Glutamatergic neuron (in vitro differentiated cells): Measurements from ENCODE around the gene INPP4B. TPM values are rescaled to one million over a fixed set of nuclear protein-coding genes. Genes with fewer than 3 reads are reported as not detected.

ENCODE experiments used
- DNase-seq: peaks from one replicate; pipeline ENCODE4 v3.0.0; 2022
- H3K27ac Mint-ChIP-seq: one replicate; pipeline ENCODE4 v1.8.0; 2020; ENCODE audit warnings: mild to moderate bottlenecking, mixed read lengths, inconsistent platforms; ENCODE audit not compliant: unreplicated experiment
- H3K27me3 Mint-ChIP-seq: one replicate; pipeline ENCODE4 v1.8.0; 2020; ENCODE audit warnings: mild to moderate bottlenecking, moderate library complexity, mixed read lengths, inconsistent platforms; ENCODE audit not compliant: unreplicated experiment
- H3K36me3 Mint-ChIP-seq: one replicate; pipeline ENCODE4 v1.8.0; 2020; ENCODE audit warnings: mild to moderate bottlenecking, mixed read lengths, inconsistent platforms; ENCODE audit not compliant: unreplicated experiment
- H3K4me1 Mint-ChIP-seq: one replicate; pipeline ENCODE4 v1.8.0; 2020; ENCODE audit warnings: mild to moderate bottlenecking, low read depth, mixed read lengths, inconsistent platforms; ENCODE audit not compliant: unreplicated experiment
- H3K4me3 Mint-ChIP-seq: one replicate; pipeline ENCODE4 v1.8.0; 2020; ENCODE audit warnings: mild to moderate bottlenecking, mixed read lengths, inconsistent platforms; ENCODE audit not compliant: unreplicated experiment
- H3K9me3 Mint-ChIP-seq: one replicate; pipeline ENCODE4 v1.8.0; 2020; ENCODE audit warnings: mild to moderate bottlenecking, moderate library complexity, mixed read lengths, inconsistent platforms; ENCODE audit not compliant: unreplicated experiment
- total RNA-seq: library from RNA; stranded (reverse); fragmentation: NEBNext Ultra II Directional; extraction: Animal tissue kit (Norgen Biotek cat#: 25700); gene quantifications from one replicate; pipeline ENCODE4 v1.2.1, GENCODE V29; 2021; ENCODE audit not compliant: unreplicated experiment
- TF ChIP-seq, protein P1 (sequence below): fragments of 200-600 bp; sonication (generic); IDR thresholded peaks from one replicate; pipeline ENCODE4 v1.5.0; 2021; ENCODE audit not compliant: partially characterized antibody, unreplicated experiment

Gene INPP4B
- total RNA-seq, 1 donor from 2014 or later: 2.4 TPM

DNA sequence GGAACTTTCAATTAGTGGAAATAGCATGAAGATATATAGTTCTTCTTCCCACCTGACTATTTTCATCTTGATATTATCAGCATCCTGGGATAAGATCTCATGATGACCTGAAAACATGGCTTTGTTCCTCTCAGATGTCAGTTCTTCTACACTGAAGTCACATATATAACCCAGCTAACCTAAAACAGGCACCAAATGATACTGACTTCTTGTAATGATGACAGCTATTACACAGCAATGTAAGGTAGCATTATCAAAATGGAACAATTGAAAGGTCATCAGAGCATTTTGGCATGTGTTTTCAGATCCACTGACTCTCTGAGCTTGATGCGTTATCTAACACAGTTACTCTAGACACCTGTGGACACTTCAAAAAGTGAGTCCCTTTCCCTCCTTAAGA lies 469.9 kb downstream of the INPP4B start:
- TF ChIP-seq, protein P1, sequence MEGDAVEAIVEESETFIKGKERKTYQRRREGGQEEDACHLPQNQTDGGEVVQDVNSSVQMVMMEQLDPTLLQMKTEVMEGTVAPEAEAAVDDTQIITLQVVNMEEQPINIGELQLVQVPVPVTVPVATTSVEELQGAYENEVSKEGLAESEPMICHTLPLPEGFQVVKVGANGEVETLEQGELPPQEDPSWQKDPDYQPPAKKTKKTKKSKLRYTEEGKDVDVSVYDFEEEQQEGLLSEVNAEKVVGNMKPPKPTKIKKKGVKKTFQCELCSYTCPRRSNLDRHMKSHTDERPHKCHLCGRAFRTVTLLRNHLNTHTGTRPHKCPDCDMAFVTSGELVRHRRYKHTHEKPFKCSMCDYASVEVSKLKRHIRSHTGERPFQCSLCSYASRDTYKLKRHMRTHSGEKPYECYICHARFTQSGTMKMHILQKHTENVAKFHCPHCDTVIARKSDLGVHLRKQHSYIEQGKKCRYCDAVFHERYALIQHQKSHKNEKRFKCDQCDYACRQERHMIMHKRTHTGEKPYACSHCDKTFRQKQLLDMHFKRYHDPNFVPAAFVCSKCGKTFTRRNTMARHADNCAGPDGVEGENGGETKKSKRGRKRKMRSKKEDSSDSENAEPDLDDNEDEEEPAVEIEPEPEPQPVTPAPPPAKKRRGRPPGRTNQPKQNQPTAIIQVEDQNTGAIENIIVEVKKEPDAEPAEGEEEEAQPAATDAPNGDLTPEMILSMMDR: no peak
- Mint-ChIP-seq H3K9me3 (peaks cover 2% of the 10 kb centered on the region), H3K36me3 (peaks cover 2% of the 10 kb centered on the region), H3K27ac (no peak overlapping the region), H3K4me1 (peaks cover 19% of the 10 kb centered on the region), H3K27me3 (no peaks in the 10 kb centered on the region), H3K4me3 (no peak overlapping the region)
- no peak for DNase-seq

GRCh38 chr4:142373610-142374009 lies 472.5 kb downstream of the INPP4B start:
- peaks cover 9% of the 10 kb centered on the region for H3K36me3 Mint-ChIP-seq
- peaks cover 2% of the 10 kb centered on the region for H3K9me3 Mint-ChIP-seq
- no peaks in the 10 kb centered on the region for H3K27me3 Mint-ChIP-seq
- H3K27ac Mint-ChIP-seq: no peak overlapping the region
- no peak overlapping the region for H3K4me3 Mint-ChIP-seq
- peaks cover 17% of the 10 kb centered on the region for H3K4me1 Mint-ChIP-seq
- TF ChIP-seq, protein P1: no peak
- DNase-seq: no peak

- Mint-ChIP-seq H3K36me3 (peaks cover 9% of the 10 kb centered on the region), H3K4me3 (no peak overlapping the region), H3K27me3 (no peaks in the 10 kb centered on the region), H3K27ac (no peak overlapping the region), H3K9me3 (peaks cover 2% of the 10 kb centered on the region), H3K4me1 (peaks cover 13% of the 10 kb centered on the region)
- no peak for DNase-seq
- TF ChIP-seq, protein P1: no peak
Measured at GRCh38 chr4:142372530-142373260, 473.4 kb downstream of the INPP4B start.

DNA sequence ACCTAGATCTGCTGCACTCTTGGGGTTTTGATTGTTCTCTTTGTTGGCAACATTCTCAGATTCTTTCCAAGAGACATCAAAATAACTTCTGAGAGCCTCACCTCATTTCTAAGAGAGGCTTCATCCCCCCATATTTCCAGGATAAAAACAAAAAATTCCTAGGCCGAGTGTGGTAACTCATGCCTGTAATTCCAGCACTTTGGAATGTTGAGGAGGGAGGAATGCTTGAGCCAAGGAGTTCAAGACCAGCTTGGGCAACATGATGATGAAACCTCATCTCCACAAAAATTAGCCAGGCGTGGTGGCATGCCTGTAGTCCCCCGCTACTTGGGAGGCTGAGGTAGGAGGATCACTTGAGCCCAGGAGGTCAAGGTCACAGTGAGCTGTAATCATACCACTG lies 477.0 kb downstream of the INPP4B start:
- TF ChIP-seq, protein P1: no peak
- peaks cover 2% of the 10 kb centered on the region for H3K9me3 Mint-ChIP-seq
- no peak overlapping the region for H3K4me3 Mint-ChIP-seq

GRCh38 chr4:142367418-142368180 lies 478.5 kb downstream of the INPP4B start:
- Mint-ChIP-seq H3K4me3 (no peak overlapping the region), H3K36me3 (peaks cover 9% of the 10 kb centered on the region), H3K9me3 (peaks cover 2% of the 10 kb centered on the region), H3K4me1 (peaks cover 21% of the 10 kb centered on the region), H3K27ac (peak overlapping the region; percentile 31), H3K27me3 (no peaks in the 10 kb centered on the region)
- TF ChIP-seq, protein P1: no peak
- DNase-seq: no peak

More for the DNA sequence above, 477.0 kb downstream of the INPP4B start:
- no peaks in the 10 kb centered on the region for H3K27me3 Mint-ChIP-seq
- H3K27ac Mint-ChIP-seq: no peak overlapping the region
- peaks cover 23% of the 10 kb centered on the region for H3K4me1 Mint-ChIP-seq
- no peak for DNase-seq
- H3K36me3 Mint-ChIP-seq: peaks cover 9% of the 10 kb centered on the region
